Mucosa of descending colon (tissue), 3 donors: ENCODE data around the gene TMEM134. TPM values are rescaled to one million over a fixed set of nuclear protein-coding genes. Genes with fewer than 3 reads are reported as not detected.

ENCODE experiments used
- ATAC-seq: fragments of 200-7000 bp; cut with Tn5 transposase; one replicate; pipeline ENCODE4 v1.9.1; 2020; ENCODE audit warnings: mild to moderate bottlenecking, moderate library complexity
- DNase-seq, 3 donors: peaks; one replicate each; pipeline ENCODE4 v3.0.0-alpha.2; 2020
- H3K36me3 ChIP-seq: fragments of 200-600 bp; one replicate; pipeline ENCODE4 v1.8.0; 2021; ENCODE audit warnings: low read depth, mild to moderate bottlenecking
- H3K4me1 ChIP-seq: fragments of 200-600 bp; one replicate; pipeline ENCODE4 v1.8.0; 2021; ENCODE audit warnings: low read depth, mild to moderate bottlenecking
- H3K4me3 ChIP-seq: fragments of 200-600 bp; one replicate; pipeline ENCODE4 v1.8.0; 2021; ENCODE audit warnings: mild to moderate bottlenecking
- H3K9me3 ChIP-seq: fragments of 200-600 bp; one replicate; pipeline ENCODE4 v1.8.0; 2021; ENCODE audit warnings: mild to moderate bottlenecking
- intact Hi-C, 2 donors: fragments of 100-400 bp; cut with DNase I in 1 of 2; cut with micrococcal nuclease in 1 of 2; formaldehyde crosslinking; loops; one replicate each; pipeline versions ENCODE4 v1.11.0 to v1.11.1; 2022; cut with DNase I, micrococcal nuclease
- total RNA-seq, 3 donors: library from RNA; stranded (reverse); fragmentation: NEBNext Ultra II Directional in 2 of 3; extraction: Animal tissue kit (Norgen Biotek cat#: 25700) in 2 of 3; gene quantifications; one replicate each; pipeline versions ENCODE4 v1.2.1 to v1.2.4, GENCODE V29; 2021 to 2023
- TF ChIP-seq, protein P1 (sequence below): fragments of 200-600 bp; IDR thresholded peaks from one replicate; pipeline ENCODE4 v1.8.0; 2022; ENCODE audit warnings: antibody characterized with exemption, mild to moderate bottlenecking
- donor health status: DM: no; HTN: no; CAD: no; lungs with moderate emphysema.
- donor health status: DM: no; HTN: no; CAD: no.
- donor health status: DM: no; HTN: yes; CAD: no.

The TMEM134 gene
- total RNA-seq, 3 donors from 2014 or later, result 44.7 to 82.2 (median 60.9) TPM

- intact Hi-C loops, result no loop called here
- Histone ChIP-seq H3K9me3 (no peaks in the 10 kb centered on the region), H3K36me3 (no peaks in the 10 kb centered on the region), H3K4me1 (peaks cover 22% of the 10 kb centered on the region), H3K4me3 (no peak overlapping the region)
- DNase-seq (no peak), ATAC-seq (no peak)
- TF ChIP-seq, protein P1, sequence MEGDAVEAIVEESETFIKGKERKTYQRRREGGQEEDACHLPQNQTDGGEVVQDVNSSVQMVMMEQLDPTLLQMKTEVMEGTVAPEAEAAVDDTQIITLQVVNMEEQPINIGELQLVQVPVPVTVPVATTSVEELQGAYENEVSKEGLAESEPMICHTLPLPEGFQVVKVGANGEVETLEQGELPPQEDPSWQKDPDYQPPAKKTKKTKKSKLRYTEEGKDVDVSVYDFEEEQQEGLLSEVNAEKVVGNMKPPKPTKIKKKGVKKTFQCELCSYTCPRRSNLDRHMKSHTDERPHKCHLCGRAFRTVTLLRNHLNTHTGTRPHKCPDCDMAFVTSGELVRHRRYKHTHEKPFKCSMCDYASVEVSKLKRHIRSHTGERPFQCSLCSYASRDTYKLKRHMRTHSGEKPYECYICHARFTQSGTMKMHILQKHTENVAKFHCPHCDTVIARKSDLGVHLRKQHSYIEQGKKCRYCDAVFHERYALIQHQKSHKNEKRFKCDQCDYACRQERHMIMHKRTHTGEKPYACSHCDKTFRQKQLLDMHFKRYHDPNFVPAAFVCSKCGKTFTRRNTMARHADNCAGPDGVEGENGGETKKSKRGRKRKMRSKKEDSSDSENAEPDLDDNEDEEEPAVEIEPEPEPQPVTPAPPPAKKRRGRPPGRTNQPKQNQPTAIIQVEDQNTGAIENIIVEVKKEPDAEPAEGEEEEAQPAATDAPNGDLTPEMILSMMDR, result no peak
These were observed 40.9 kb upstream of the TMEM134 start for GRCh38 chr11:67510023-67510345.

DNA sequence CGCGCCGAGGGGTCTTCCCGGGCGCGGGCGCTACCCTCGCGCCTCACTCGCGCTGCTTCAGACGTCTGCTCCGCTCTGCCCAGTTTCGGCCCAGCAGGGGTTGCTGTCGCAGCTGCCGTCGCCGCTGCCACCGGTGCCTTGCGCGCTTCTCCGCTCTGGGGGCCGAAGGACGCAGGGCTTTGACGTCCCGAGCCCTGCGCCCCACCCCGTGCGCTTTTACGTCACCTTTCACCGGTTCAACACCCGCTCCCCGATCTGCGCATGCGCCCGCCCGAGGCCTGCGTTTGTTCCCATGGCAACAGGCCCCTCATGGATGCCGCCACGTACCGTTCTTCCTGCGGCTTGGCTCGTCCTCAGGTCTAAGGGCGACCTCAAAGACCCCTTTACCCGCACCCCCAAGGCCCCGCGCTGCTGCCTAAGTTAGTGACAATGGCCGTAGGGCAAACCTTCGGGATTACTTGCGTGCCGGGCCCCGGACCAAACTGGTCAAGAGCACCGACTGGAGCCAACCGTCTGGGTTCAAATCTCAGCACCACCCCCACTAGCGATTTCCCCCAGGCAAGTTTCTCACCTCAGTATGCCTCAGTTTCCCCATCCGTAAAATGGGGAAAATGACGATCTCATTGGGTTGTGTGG lies 39.6 kb upstream of the TMEM134 start:
- H3K36me3 ChIP-seq, result no peaks in the 10 kb centered on the region
- TF ChIP-seq, protein P1, result no peak
- H3K9me3 ChIP-seq, result no peaks in the 10 kb centered on the region
- peaks cover 28% of the 10 kb centered on the region for H3K4me1 ChIP-seq
- DNase-seq (peak; percentile 98 to 100 (median 99)), ATAC-seq (peak; percentile 45)
- H3K4me3 ChIP-seq, result peak overlapping the region; percentile 50
- intact Hi-C loops, result no loop called here

DNA sequence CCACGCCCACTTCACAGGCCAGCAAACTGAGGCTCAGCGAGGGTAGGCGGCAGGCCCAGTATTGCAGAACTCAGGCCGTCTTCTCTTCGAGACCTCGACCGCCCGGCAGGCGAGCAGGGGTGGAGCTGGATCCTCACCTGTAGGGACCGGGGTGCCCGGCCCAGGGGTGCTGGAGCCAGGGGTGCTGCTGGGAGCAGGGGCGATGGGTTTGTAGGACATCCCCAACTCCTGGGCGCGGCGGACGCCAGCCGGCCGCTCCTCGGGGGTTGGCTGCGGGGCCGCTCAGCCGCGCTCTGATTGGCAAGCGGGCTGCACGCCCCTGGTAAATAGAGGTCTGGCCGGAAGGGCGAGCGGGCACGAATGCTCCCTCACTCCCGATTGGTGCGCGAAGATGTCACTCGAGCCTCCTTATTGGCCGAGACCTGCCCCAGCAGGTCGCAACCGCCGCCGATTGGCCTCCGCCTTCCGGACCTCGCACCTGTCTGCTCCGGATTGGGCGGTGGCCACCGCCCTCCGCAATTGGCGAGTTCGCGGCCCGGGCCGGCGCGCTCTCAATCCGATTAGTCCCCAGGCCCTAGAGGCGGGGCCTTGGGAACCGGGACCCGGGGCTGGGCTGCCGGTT lies 38.9 kb upstream of the TMEM134 start, which contains the start of gene CDK2AP2:
TSS of gene CDK2AP2 (minus strand) at position 299 of the 622 bp plus-strand sequence. CDS start at position 219, 80 bp downstream.
- no peaks in the 10 kb centered on the region for H3K9me3 ChIP-seq
- H3K36me3 ChIP-seq, result no peaks in the 10 kb centered on the region
- ATAC-seq (peak; percentile 73), DNase-seq (peak; percentile 100)
- intact Hi-C loops, result no loop called here
- H3K4me3 ChIP-seq, result peak within 1 kb of the TSS; percentile 50
- TF ChIP-seq, protein P1, result no peak
- peaks cover 31% of the 10 kb centered on the region for H3K4me1 ChIP-seq

DNA sequence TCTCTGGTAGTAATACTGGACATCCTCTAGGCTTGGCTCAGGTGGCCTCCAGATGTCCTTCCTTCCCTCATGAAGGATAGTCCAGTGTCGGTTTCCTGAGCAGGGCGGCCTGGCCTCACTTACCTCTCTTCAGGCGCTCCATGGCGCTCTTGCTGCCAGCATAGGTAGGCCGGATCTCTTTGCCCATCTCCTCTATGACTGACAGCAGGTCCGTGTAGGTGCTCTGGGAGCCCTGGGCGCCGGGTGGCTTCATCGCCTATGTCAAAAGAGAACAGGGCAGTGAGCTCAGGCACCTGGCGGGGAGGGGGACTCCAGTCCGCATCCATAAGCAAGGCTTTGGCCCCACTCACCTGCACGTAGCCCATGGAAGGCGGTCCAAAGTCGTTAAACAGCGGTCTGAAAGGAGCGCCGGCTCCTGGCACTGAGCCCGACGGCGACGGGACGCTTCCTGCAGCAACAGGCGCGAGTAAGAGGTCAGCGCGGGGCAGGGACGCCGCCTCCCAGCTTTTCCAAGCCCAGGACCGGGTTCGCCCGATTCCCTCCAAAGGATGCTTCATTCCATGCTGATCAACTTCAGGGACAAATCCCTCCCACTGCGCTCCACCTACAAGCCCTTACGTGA lies 38.3 kb upstream of the TMEM134 start:
- Histone ChIP-seq H3K9me3 (no peaks in the 10 kb centered on the region), H3K4me1 (peaks cover 31% of the 10 kb centered on the region), H3K36me3 (no peaks in the 10 kb centered on the region), H3K4me3 (peak overlapping the region; percentile 50)
- TF ChIP-seq, protein P1, result no peak
- DNase-seq (no peak), ATAC-seq (peak; percentile 42)
- intact Hi-C loops, result no loop called here

DNA sequence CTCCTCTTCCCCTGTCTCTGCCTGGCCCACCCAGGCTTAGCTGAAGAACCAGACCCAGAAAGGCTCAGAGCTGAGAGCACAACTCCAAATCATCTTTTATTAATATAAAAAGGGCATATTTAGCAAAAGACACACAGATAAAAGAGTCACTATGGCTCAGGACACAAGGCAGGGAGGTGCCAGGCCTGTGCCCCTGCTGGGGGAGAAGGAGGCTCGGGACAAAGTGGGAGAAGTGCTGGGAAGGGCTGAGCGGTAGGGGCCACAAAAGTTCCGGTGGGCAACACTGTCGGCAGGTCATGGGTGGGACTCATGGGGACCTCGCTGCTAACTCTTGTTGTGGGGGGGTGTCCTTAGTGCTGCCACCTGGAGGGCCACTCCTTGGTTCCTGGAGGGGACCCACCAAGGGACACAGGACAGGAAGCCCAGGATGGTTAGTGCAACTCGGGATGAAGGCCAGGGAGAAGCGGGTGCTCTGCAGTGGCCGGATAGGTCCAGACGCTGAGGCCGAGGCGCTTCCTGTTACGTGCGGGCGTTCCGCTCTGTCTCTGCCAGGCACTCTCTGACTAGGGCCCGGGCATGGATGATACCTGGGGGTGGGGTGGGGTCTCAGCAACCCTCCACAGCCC lies 37.5 kb upstream of the TMEM134 start:
- peak; percentile 53 to 74 (median 54) for DNase-seq
- Histone ChIP-seq H3K4me3 (no peak overlapping the region), H3K4me1 (peaks cover 31% of the 10 kb centered on the region)

More for the DNA sequence above, 37.5 kb upstream of the TMEM134 start:
- TF ChIP-seq, protein P1, result no peak
- intact Hi-C loops, result no loop called here
- ATAC-seq, result no peak
- H3K36me3 ChIP-seq, result no peaks in the 10 kb centered on the region
- H3K9me3 ChIP-seq, result no peaks in the 10 kb centered on the region
